Measurements from ENCODE around the gene ADGRG3.

DNA sequence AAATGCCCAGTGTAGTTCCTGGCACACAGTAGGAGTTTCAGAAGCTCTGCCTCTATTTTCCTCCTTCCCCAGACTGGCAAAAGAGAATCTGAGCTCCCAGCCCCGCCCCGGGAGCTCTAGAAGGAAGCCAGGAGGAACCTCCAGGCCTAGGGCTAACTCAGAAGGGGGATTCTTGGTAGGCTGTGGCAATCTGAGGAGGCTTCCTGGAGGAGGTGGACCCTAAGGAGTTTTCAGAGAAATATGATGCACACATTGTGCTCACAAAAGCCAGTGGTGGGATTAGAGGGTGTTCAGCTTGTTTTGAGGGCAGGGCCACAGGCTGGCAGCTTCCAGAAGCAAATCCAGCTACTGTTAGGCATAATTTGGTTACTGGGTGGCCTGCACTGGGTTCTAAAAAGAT, 29.7 kb upstream of the ADGRG3 start:
- TF ChIP-seq CTCF (IDR thresholded peaks at IDR 0.05 in 4 of 5, conservative IDR thresholded peaks at IDR 0.05 in 1 of 5) (no peak), POLR2A (IDR thresholded peaks at IDR 0.05) (no peak)

Data from gastrocnemius medialis (tissue), 4 donors.